ENCODE data around the gene GSTO2.

The GSTO2 gene

GRCh38 chr10:104345941-104346340 lies 77.0 kb downstream of the GSTO2 start:
- H3K9me3 ChIP-seq (ENCODE audit: insufficient read depth, low read depth, low read length): no peaks in the 10 kb centered on the region
- no peak overlapping the region for H3K27ac ChIP-seq (ENCODE audit: low read depth, low read length)
- no peak overlapping the region for H3K9ac ChIP-seq (ENCODE audit: low read depth, low read length)
- H3K27me3 ChIP-seq (ENCODE audit: insufficient read depth, low read length): no peaks in the 10 kb centered on the region
- H3K4me1 ChIP-seq (ENCODE audit: insufficient read depth, low read length): peaks cover 16% of the 10 kb centered on the region
- H3K36me3 ChIP-seq (ENCODE audit: insufficient read depth, low read length): no peaks in the 10 kb centered on the region
- no peak overlapping the region for H3K4me3 ChIP-seq (ENCODE audit: low read length)
- WGBS: 81% methylated on average over 4 of the region's 4 CpGs

- H3K4me1 ChIP-seq (ENCODE audit: insufficient read depth, low read length): peaks cover 16% of the 10 kb centered on the region
- no peaks in the 10 kb centered on the region for H3K9me3 ChIP-seq (ENCODE audit: insufficient read depth, low read depth, low read length)
- H3K4me3 ChIP-seq (ENCODE audit: low read length): no peak overlapping the region
- H3K27ac ChIP-seq (ENCODE audit: low read depth, low read length): no peak overlapping the region
- H3K9ac ChIP-seq (ENCODE audit: low read depth, low read length): no peak overlapping the region
- no peaks in the 10 kb centered on the region for H3K36me3 ChIP-seq (ENCODE audit: insufficient read depth, low read length)
- H3K27me3 ChIP-seq (ENCODE audit: insufficient read depth, low read length): 0 out of 2 replicates have a peak, but pooled peaks cover under 1% of the 10 kb centered on the region
- 94% methylated on average over 4 of the region's 4 CpGs for WGBS
Measured at GRCh38 chr10:104347295-104348045, 78.5 kb downstream of the GSTO2 start.

- Histone ChIP-seq H3K9ac (ENCODE audit: low read depth, low read length) (no peak overlapping the region), H3K36me3 (ENCODE audit: insufficient read depth, low read length) (no peaks in the 10 kb centered on the region), H3K9me3 (ENCODE audit: insufficient read depth, low read depth, low read length) (no peaks in the 10 kb centered on the region), H3K4me1 (ENCODE audit: insufficient read depth, low read length) (peaks cover 10% of the 10 kb centered on the region), H3K27ac (ENCODE audit: low read depth, low read length) (no peak overlapping the region), H3K27me3 (ENCODE audit: insufficient read depth, low read length) (peaks cover 2% of the 10 kb centered on the region; the same call in 1 of the 2 replicates), H3K4me3 (ENCODE audit: low read length) (no peak overlapping the region)
- 91% methylated on average over 2 of the region's 2 CpGs for WGBS
Measured at GRCh38 chr10:104348601-104349000, 79.6 kb downstream of the GSTO2 start.

GRCh38 chr10:104349623-104350126 lies 80.7 kb downstream of the GSTO2 start:
- Histone ChIP-seq H3K27ac (ENCODE audit: low read depth, low read length) (peak overlapping the region; percentile 43; the same call in 1 of the 2 replicates), H3K4me3 (ENCODE audit: low read length) (no peak overlapping the region), H3K9me3 (ENCODE audit: insufficient read depth, low read depth, low read length) (no peaks in the 10 kb centered on the region), H3K36me3 (ENCODE audit: insufficient read depth, low read length) (no peaks in the 10 kb centered on the region), H3K9ac (ENCODE audit: low read depth, low read length) (peak overlapping the region; percentile 57), H3K4me1 (ENCODE audit: insufficient read depth, low read length) (peaks cover 10% of the 10 kb centered on the region), H3K27me3 (ENCODE audit: insufficient read depth, low read length) (peaks cover 13% of the 10 kb centered on the region)
- WGBS: 40% methylated on average over 5 of the region's 5 CpGs

GRCh38 chr10:104350127-104350635 lies 81.2 kb downstream of the GSTO2 start:
- Histone ChIP-seq H3K9me3 (ENCODE audit: insufficient read depth, low read depth, low read length) (no peaks in the 10 kb centered on the region), H3K9ac (ENCODE audit: low read depth, low read length) (no peak overlapping the region), H3K4me3 (ENCODE audit: low read length) (no peak overlapping the region), H3K36me3 (ENCODE audit: insufficient read depth, low read length) (no peaks in the 10 kb centered on the region), H3K27ac (ENCODE audit: low read depth, low read length) (no peak overlapping the region), H3K27me3 (ENCODE audit: insufficient read depth, low read length) (peaks cover 18% of the 10 kb centered on the region), H3K4me1 (ENCODE audit: insufficient read depth, low read length) (peaks cover 10% of the 10 kb centered on the region)
- WGBS: 45% methylated on average over 5 of the region's 6 CpGs

- Histone ChIP-seq H3K9ac (ENCODE audit: low read depth, low read length) (no peak overlapping the region), H3K4me1 (ENCODE audit: insufficient read depth, low read length) (peaks cover 10% of the 10 kb centered on the region), H3K4me3 (ENCODE audit: low read length) (no peak overlapping the region)
Measured at GRCh38 chr10:104351061-104351702, 82.2 kb downstream of the GSTO2 start.

GRCh38 chr10:104351919-104352318 lies 82.9 kb downstream of the GSTO2 start:
- H3K36me3 ChIP-seq (ENCODE audit: insufficient read depth, low read length): no peaks in the 10 kb centered on the region
- no peak overlapping the region for H3K4me3 ChIP-seq (ENCODE audit: low read length)
- no peak overlapping the region for H3K9ac ChIP-seq (ENCODE audit: low read depth, low read length)
- H3K27me3 ChIP-seq (ENCODE audit: insufficient read depth, low read length): peaks cover 23% of the 10 kb centered on the region
- peaks cover 10% of the 10 kb centered on the region for H3K4me1 ChIP-seq (ENCODE audit: insufficient read depth, low read length)
- H3K27ac ChIP-seq (ENCODE audit: low read depth, low read length): no peak overlapping the region
- H3K9me3 ChIP-seq (ENCODE audit: insufficient read depth, low read depth, low read length): no peaks in the 10 kb centered on the region
- 100% methylated on average over 1 of the region's 1 CpG for WGBS

More at GRCh38 chr10:104351061-104351702, 82.2 kb downstream of the GSTO2 start:
- WGBS: 90% methylated on average over 2 of the region's 2 CpGs
- Histone ChIP-seq H3K27ac (ENCODE audit: low read depth, low read length) (no peak overlapping the region), H3K27me3 (ENCODE audit: insufficient read depth, low read length) (peaks cover 23% of the 10 kb centered on the region), H3K36me3 (ENCODE audit: insufficient read depth, low read length) (no peaks in the 10 kb centered on the region), H3K9me3 (ENCODE audit: insufficient read depth, low read depth, low read length) (no peaks in the 10 kb centered on the region)

GRCh38 chr10:104353325-104354048 lies 84.5 kb downstream of the GSTO2 start, which contains the start of gene CFAP58:
Gene CFAP58, plus strand, starts transcription at chr10:104353833. Its CDS starts 65 bp downstream, at chr10:104353898.
- WGBS: 20% methylated on average over 43 of the region's 43 CpGs
- peaks cover 10% of the 10 kb centered on the region for H3K4me1 ChIP-seq (ENCODE audit: insufficient read depth, low read length)
- no peaks in the 10 kb centered on the region for H3K36me3 ChIP-seq (ENCODE audit: insufficient read depth, low read length)
- peak within 1 kb of the TSS; percentile 48 for H3K4me3 ChIP-seq (ENCODE audit: low read length)
- H3K9ac ChIP-seq (ENCODE audit: low read depth, low read length): no peak within 1 kb of the TSS; the same call in 1 of the 2 replicates
- H3K27me3 ChIP-seq (ENCODE audit: insufficient read depth, low read length): peaks cover 23% of the 10 kb centered on the region
- no peaks in the 10 kb centered on the region for H3K9me3 ChIP-seq (ENCODE audit: insufficient read depth, low read depth, low read length)
- no peak within 1 kb of the TSS for H3K27ac ChIP-seq (ENCODE audit: low read depth, low read length)

All from HUES64 (cell line).